GM18499 (cell line): Measurements from ENCODE around the gene CRACR2B.

ENCODE experiments used
- ATAC-seq: cut with Tn5 transposase; IDR thresholded peaks from one replicate; pipeline ENCODE4 v1.9.1; 2021; ENCODE audit warnings: moderate number of reproducible peaks; ENCODE audit not compliant: insufficient read depth, unreplicated experiment

CRACR2B gene

GRCh38 chr11:827897-828192 is at the start of gene CRACR2B:
CRACR2B (plus strand) TSS chr11:827919; CDS start chr11:828608, 689 bp downstream.
- no peak for ATAC-seq

- no peak for ATAC-seq
Observed at GRCh38 chr11:778976-779954, 48.5 kb upstream of the CRACR2B start.

GRCh38 chr11:779955-780532 is 47.7 kb upstream of the CRACR2B start:
- ATAC-seq, result no peak

GRCh38 chr11:782264-783174 is 45.2 kb upstream of the CRACR2B start:
- ATAC-seq, result no peak

DNA sequence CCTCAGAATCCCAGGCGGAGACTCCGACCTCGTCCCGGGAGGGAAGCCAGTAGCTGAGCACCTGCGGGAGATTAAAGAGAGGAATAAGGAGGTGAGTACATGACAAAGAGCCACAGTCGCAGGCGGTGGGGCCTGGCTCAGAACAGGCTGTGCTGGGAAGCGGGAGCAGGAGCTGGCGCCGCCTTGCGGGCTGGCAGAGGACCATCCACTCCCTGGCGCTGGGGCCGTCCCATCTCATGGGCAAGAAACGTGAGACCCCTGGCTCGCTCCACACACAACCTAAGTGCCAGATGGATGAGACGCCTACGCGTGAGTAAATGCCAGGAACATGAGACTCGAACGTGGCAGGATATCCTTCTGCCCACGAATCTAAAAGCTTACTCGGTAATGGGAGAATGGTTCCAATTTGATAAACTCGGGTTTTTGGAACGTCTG is 44.1 kb upstream of the CRACR2B start:
- no peak for ATAC-seq

DNA sequence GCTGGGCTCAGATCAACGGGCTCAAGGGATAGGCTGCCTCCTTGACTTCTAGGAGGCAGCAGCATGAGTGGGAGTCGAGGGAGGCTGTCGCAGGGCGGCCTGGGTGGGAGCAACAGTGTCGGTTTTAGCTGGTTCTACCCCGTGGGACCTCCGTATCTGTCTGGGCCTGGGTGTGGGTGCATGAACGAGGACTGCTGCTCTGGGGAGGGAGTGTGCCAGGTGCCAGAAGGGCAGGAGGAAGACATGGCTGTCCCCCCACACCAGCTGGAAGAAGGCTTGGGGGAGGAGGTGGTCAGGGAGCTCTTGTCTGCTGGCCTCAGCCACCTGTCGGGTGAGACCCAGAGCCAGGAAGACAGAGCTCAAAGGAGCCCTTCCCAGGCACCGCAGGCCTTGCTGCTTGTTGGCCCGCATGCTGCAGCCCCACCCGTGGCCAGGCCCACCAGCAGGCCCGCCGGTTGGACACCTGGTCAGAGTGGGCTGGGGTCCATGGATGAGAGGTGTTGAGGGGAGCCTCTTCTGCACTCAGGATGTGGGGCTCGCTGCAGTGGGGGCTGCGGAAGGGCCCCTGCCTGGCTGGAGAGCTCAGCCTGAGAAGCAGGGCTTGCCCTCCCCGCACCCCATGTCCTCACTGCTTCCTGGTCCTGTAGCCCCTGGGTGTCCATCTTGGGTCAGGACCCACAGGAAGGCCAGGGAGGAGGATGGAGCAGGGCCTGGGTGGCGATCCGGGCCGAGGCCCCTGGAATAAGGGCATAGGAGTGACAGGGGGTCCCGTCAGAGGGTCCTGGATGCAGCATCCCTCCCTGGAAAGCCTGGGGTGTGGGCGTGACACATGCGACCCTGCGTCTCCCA is 41.3 kb upstream of the CRACR2B start:
- ATAC-seq, result no peak

DNA sequence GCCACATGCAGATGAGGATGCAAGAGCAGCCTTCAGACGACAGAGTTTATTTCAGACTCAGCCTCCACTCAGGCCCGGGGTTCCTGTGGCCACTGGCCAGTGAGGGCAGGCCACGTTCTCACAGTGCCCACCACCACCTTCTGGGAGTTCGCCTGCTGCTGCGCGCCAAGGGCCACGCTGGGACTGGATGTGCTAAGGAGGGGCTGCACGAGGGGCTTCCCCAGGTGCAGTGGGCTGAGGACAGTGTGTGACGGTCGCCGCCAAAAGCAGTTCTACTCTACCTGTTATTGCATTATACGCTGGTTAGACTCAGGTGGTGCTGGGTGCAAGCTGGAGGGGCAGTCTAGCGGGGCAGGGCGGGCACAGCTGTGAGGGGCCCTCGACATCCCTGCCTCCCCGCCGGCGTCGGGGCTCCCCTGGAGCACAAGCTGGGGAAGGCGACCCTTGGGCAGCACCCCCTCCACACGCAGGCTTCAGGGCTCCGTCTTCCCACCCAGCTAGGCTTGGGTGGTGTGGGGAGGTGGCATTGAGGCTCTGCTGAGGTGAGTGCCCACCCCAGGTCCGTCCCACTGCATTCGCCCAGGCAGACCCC is 40.5 kb upstream of the CRACR2B start:
- ATAC-seq, result no peak

- ATAC-seq, result no peak
Observed at GRCh38 chr11:788009-788640, 39.6 kb upstream of the CRACR2B start.

GRCh38 chr11:788953-789940 is 38.5 kb upstream of the CRACR2B start:
- ATAC-seq, result no peak

DNA sequence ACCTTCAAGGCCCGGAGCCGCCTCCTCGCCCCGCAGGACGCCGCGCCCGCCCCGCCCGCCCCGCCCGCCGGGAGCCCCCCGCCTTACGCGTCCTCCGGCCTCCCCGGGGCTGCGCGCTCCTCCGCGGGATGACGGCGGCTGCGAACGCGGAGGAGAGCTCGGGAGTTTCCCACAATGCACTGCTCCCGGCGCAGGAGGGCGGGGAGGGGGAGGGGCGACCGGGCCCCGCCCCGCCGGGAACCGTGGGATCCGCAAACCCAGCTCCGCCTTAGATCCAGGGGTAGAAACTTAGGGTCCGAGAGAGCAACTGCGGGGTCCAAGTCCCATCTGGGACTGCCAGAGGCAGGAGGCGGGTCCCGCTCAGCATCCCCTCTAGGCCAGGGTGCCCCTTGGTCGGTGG is 37.8 kb upstream of the CRACR2B start, which contains the start of gene CEND1:
Gene CEND1 (minus strand): TSS at position 148 of the 400 bp plus-strand sequence. CDS start 1,514 bp downstream, outside the sequence.
- no peak for ATAC-seq

- ATAC-seq, result no peak
Observed at GRCh38 chr11:790721-791564, 36.8 kb upstream of the CRACR2B start.

- ATAC-seq, result no peak
Observed at GRCh38 chr11:791658-792534, 35.8 kb upstream of the CRACR2B start.

DNA sequence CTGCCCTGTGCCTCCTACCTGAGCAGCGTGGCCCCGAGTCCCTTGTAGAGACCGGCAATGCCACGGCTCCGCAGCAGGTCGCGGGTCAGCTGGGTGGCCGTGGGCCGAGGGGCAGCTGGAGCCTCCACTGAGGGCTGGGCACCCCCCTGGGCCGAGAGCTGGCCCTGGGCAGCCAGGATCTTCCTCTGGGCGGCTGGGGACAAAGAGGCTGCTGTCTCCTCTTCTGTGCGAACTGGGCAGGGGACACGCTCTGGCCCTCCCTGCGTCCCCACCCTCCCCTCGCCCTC is 35.2 kb upstream of the CRACR2B start:
- no peak for ATAC-seq

DNA sequence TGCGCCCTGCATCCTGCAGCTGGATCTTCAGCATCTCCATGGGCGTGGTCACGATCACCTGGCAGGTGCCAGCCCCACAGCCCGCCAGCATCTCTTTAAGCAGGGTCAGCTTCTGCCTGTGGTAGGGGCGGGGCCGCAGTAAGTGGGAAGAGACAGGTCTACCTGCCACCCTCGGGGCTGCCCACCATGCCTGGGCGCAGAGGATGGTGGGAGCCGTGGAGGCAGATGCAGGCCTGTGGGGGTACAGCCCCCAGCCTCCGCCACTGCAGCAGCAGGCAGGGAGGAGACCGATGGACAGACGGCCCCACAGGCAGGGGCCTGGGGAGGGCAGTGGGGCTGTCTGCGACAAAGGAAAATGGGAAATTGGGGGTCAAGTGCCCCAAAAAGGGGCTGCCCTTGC is 34.8 kb upstream of the CRACR2B start:
- ATAC-seq, result no peak

- no peak for ATAC-seq
Observed at GRCh38 chr11:793556-793955, 34.2 kb upstream of the CRACR2B start.
